ENCODE results near the gene PHF12.

DNA sequence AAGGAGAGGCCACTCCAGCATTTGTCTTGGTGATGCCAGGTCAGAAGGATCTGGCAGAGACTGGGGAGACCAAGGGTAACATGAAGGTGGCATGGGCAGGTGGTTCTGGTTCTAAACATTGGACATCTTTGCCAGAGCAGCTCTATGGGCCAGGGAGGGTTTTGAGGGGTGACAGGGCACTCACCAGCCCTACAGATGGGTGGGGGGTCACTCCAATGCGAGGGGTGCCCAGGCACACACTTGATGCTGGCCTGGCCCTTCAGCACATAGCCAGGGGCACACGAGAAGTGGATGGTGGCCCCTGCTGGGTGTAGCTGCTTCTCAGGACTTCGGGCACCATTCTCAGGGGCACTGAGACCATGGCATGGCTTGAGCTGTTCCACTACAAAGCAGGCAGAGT lies 5.5 kb upstream of the PHF12 start:
- TF ChIP-seq, protein P1, sequence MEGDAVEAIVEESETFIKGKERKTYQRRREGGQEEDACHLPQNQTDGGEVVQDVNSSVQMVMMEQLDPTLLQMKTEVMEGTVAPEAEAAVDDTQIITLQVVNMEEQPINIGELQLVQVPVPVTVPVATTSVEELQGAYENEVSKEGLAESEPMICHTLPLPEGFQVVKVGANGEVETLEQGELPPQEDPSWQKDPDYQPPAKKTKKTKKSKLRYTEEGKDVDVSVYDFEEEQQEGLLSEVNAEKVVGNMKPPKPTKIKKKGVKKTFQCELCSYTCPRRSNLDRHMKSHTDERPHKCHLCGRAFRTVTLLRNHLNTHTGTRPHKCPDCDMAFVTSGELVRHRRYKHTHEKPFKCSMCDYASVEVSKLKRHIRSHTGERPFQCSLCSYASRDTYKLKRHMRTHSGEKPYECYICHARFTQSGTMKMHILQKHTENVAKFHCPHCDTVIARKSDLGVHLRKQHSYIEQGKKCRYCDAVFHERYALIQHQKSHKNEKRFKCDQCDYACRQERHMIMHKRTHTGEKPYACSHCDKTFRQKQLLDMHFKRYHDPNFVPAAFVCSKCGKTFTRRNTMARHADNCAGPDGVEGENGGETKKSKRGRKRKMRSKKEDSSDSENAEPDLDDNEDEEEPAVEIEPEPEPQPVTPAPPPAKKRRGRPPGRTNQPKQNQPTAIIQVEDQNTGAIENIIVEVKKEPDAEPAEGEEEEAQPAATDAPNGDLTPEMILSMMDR (conservative IDR thresholded peaks at IDR 0.05 in 1 of 2, IDR thresholded peaks at IDR 0.05 in 1 of 2; ENCODE audit: low read depth in 1 of 2, low read length in 2 of 2), result no peak
- no peak for TF ChIP-seq EZH2 (IDR thresholded peaks at IDR 0.05; ENCODE audit: low read length, missing control alignments)
